HG03558 (cell line): ENCODE results near the gene ASPDH.
A peak's percentile ranks its signal among the peaks of the same experiment; 100 is the strongest.
"Not testable (repeated sequence)": the region's sequence is repeated elsewhere in the genome, so short reads cannot be mapped to it uniquely, and the experiment has no call there.

Experiments used
- ATAC-seq: cut with Tn5 transposase; IDR thresholded peaks from one replicate; pipeline ENCODE4 v1.9.1; 2021; ENCODE audit warnings: moderate number of reproducible peaks; ENCODE audit not compliant: unreplicated experiment; ENCODE audit errors: extremely low read depth

ASPDH gene

DNA sequence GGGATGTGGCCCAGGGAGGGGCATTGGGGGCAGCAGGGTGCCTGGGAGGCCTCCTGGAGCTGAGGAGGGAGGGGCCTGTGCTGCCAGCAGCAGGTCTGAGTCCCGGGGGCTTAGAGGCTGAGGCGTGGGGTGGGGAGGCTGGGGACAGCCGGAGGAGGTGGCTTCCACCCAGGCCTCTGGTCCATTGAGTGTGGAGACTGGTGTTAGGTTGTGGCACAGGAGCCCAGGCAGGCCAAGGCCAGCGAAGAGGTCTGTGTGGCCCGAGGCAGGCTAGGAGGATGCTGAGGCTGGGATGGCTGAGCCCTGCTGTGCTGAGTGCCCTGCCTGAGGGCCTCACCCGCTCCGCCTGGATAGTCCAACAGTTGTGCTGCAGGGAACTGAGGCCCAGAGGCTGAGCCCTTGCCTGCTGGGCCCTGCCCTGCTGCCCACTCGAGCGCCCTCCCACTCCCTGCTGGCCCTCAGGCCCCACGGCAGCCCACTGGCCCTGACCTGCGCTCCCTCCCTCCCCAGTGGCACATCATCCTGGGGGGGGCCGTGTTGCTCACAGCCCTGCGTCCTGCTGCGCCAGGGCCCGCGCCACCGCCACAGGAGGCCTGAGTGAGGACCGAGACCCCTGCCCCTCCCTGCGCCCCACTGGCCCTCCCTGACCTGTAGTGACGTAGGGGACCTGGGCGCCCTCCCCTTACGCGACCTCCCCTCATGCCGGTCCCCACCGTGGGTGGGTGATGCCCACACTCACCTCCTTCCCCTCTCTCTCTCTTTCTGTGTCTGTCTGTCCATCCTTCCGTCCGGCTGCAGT is 32.2 kb downstream of the ASPDH start:
- no peak for ATAC-seq

DNA sequence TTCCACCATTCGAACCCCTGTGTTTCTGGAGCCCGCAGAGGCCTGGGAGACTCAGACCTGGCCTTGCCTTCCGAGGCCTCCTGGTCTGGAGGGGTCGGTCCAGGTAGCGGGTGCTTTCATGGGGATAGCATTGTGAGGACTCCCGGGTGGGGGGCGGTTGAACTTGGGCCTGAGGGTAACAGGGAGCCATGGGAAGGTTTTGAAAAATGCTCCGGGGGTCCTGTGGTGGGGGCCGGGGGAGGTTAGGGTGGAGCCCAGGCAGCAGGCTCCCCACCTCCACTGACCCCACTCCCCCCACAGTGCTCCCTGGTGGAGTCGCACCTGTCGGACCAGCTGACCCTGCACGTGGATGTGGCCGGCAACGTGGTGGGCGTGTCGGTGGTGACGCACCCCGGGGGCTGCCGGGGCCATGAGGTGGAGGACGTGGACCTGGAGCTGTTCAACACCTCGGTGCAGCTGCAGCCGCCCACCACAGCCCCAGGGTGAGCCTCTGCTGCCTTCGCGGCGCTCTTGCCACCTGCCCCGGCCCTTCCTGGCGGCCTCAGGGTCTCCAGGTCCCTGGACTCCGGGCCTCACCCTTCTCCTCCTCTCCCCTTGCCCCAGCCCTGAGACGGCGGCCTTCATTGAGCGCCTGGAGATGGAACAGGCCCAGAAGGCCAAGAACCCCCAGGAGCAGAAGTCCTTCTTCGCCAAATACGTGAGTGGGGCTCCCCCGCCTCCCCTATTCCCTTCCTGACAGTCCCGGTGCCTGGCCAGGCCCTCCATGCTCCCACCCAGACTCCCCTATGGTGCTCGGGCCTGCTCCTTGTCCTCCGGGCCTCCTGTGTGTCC is 33.2 kb downstream of the ASPDH start:
- ATAC-seq: no peak

DNA sequence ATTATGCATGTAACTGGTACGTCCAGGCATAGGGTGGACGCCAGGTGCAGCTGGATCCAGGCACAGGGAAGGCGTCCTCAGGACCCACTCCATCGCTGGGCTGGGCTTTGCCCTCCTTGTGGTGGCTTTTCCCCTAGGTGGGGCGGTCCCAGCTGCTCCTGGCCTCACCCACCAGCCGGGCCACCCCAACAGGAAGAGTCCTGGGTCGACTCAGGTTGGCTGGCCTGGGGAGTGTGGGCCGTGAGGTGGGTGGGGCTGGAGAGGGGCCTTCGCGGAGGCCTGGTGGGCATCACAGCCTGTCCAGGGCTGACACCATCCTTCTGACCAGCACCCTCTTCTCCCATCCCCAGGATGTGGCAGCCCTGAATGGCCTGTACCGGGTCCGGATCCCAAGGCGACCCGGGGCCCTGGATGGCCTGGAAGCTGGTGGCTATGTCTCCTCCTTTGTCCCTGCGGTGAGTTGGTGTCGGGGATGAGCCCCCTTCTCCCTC is 33.9 kb downstream of the ASPDH start:
- ATAC-seq: no peak

DNA sequence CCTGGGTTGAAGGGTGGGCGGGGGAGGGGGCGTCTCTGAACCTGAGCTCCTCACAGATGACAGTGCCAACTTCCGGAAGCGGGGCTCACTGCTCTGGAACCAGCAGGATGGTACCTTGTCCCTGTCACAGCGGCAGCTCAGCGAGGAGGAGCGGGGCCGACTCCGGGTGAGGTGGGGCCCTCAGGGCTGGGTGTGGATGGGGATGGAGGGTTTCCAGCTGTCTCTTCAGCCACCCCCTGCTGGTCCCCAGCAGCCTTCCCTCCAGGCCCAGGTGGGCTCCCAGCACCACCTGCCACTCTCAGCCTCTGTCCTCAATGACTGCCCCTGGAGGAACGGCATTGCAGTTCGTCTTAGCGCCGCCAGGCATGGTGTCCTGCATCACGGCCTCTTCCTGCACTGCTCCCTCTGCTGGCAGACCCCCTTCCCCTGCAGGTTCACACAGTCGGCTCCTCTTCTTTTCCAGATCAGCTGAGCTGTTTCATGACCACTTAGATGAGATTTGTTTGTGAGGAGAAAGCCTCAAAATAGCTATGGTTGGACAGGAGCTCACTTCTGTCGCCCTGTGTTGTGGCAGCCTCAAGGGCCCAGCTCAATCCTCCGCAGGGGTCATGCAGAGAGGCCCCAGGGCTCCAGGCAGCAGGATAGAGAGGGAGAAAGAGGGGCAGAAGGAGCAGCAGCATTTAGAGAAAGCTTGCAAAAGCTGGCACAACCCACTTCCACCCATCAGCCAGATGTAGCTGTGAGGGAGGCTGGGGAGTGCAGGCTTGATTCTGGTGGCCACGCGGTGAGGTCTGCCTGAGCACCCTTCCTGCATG is 34.6 kb downstream of the ASPDH start:
- ATAC-seq: no peak

DNA sequence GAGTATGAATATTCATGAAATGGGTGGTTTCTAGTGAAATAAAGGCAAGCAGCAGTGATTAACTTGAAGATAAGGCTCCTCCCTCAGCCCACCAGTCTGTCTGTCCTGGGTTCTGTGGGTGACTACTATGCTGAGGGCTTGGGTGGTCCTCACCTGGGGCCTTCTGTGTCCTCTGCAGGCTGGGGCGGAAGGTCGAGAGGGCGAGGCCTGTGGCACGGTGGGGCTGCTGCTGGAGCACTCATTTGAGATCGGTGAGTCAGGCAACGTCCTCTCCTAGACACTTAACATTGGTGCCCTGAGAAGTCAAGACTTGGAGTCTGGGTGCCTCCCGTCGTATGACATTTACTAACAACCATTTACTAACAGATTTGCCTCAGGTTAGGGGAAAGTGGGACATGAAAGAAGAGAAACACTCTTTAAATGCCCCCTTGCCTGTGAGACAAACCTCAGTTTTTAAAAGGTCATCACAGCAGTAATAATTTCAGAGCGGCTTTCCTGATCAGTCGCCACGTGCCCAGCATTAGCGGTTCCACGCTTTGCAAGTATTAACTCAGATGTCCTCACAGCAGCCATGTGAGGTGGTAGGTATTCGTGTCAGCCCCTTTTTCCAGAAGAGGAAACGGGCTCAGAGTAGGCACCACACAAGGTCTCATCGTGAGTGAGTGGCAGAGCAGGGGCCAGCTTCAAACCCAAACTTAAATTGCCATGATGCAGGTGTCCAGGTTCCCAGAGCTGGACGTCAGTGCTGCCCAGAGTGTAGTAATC is 35.8 kb downstream of the ASPDH start:
- ATAC-seq: no peak

DNA sequence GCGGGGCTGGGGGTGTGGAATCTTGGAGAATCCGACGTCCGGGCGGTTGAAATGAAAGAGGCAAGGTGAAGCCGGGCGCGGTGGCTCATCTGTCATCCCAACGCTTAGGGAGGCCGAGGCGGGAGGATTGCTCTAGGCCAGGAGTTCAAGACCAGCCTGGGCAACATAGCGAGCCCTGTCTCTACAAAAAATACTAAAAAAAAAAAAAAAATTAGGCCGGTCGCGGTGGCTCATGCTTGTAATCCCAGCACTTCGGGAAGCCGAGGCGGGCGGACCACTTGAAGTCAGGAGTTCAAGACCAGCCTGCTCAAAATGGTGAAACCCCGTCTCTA is 36.8 kb downstream of the ASPDH start:
- ATAC-seq: no peak

DNA sequence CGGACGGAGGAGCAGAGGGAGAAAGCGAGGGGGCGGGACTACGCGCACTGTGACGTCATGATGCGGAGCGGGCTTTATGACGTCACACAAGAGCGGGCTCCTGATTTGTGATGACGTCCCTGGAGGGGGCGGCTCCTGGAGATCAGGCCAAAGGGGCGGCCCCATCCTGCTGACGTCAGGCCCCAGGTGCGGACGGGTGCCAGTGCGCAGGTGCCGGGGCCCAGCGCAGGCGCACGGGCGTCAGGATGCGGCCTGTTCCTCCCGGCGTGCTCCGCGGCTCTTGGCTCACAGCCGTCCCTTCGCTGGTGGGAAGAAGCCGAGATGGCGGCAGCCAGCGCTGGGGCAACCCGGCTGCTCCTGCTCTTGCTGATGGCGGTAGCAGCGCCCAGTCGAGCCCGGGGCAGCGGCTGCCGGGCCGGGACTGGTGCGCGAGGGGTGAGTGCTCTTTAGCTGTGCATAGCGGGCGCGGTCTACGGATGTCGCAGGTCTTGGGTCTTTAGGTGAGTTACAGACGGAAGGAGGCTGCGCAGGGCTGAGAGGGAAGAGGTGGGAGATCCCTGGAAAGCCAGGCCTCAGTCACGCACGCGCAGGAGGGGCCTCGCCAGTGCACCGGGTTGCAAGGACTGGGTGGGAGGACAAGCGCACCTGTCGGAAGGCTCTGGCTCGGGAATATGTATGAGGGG is 37.3 kb downstream of the ASPDH start, which contains the start of the genes EMC10 and GARIN5A:
Gene EMC10, plus strand, starts transcription at position 284 of the 683 bp plus-strand sequence. Its CDS starts 38 bp downstream, at position 322.
Gene GARIN5A, minus strand, starts transcription at position 625 of the 683 bp plus-strand sequence. Its CDS starts 460 bp downstream, at position 165.
- peak; percentile 46 for ATAC-seq

DNA sequence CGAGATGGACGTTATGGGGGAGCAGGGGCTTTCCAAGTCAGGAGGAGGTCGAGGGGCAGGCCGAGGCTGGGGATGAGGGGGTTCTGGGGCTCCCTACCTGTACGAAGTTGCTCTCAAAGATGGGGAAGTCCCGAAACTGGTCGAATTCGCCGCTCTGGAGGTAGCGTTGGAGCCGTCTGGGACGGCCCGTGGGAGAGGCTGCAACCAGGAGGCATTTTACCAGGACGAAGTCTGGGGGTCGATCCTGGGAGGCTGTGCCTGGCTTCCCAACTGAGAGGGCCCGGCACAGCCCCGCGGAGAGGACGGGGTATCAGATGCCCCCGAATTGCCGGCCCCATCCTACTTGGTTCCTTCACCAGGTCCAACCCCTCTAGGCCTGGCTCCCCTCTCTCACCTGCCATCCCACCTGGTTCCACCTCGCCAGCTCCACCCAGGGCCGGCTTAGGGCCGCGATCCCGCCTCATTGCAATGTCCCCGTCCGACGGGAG is 37.9 kb downstream of the ASPDH start:
- ATAC-seq: no peak

DNA sequence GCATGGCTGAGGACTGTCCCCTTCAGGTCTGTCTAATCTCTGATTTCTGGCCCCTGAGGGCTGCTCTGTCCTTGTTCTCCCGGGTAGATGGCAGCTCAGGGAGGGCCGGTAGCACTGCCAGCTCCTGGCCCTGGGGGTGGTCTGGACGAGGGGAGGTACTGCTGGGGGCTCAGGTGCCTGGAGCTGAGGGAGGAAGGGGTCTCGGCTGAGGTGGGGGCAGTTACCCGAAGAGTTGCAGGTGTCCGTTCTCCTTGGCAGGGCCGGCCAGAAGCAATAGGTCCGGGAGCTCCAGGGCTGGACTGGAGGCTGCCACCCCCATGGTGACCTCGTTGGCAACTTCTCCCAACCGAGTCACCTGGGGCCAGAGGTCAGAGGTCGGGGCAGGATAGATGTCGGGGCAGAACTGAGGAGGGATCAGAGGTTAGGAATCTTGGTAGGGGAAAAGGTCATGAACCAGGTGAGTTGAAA is 38.6 kb downstream of the ASPDH start:
- ATAC-seq: no peak

DNA sequence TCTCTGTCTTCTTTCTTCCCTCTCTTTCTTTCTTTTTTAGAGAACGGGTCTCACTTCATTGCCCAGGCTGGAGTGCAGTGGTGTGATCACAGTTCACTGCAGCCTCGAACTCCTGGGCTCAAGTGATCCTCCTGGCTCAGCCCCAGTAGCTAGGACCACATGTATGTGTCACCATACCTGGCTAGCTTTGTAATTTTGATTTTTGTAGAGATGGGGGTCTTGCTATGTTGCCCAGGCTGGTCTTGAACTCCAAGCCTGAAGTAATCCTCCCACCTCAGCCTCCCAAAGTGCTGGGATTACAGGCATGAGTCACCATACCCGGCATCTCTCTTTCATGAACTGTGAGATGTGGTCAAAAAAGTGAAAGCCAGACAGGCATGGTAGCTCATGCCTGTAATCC is 40.4 kb downstream of the ASPDH start:
- ATAC-seq: not testable (repeated sequence)

DNA sequence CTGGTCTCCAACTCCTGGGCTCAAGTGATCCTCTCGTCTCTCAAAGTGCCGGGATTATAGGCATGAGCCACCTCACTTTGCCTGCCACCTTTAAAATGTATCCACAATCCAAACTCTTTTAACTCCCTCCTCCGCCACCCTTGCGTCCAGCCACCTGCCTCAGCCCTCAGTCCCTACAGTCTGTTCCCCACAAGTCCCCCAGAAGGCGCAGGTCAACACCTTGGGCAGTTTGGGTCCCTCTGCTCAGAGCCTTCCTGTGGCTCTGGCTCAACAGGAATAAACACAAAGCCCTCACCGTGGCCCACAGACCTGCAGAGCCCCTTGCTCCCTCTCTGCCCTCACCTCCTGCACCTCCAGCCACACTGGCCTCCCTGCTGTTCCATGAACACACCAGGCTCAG is 44.9 kb downstream of the ASPDH start:
- ATAC-seq: no peak

DNA sequence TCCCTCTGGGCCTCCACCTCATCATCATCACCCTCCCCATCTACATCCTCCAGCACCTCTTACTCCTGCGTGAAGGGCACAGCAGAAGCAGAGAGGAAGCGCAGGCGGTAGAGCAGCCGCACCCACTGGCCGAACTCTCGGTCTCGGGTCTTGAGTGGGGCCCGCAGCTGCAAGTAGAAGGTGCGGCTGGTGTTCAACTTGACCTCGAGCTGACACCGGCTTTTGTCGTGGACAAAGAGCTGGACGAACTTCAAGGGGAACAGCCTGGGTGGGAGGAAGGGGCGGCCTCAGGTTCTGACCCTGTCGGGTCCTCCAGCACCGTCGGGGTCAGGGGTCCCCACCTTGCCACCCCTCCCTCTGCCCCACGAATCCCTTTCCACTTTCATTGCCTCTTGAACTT is 46.1 kb downstream of the ASPDH start:
- ATAC-seq: no peak

DNA sequence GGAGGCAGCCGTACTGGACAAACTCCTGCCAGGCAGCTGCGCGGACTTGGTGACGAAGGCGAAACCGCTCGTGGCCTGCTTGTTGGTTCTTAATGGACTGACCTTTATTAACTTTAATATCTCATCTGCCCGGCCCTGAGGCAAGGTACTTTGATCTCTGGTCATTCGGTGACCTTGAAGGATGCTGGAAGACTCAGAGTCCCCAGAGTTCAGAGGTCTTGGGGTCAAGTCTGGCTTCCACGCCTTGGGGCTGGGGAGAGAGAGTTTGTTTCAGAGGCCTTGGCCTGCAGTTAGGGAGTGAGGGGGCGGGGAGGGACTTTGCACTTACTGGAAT is 47.0 kb downstream of the ASPDH start:
- no peak for ATAC-seq

DNA sequence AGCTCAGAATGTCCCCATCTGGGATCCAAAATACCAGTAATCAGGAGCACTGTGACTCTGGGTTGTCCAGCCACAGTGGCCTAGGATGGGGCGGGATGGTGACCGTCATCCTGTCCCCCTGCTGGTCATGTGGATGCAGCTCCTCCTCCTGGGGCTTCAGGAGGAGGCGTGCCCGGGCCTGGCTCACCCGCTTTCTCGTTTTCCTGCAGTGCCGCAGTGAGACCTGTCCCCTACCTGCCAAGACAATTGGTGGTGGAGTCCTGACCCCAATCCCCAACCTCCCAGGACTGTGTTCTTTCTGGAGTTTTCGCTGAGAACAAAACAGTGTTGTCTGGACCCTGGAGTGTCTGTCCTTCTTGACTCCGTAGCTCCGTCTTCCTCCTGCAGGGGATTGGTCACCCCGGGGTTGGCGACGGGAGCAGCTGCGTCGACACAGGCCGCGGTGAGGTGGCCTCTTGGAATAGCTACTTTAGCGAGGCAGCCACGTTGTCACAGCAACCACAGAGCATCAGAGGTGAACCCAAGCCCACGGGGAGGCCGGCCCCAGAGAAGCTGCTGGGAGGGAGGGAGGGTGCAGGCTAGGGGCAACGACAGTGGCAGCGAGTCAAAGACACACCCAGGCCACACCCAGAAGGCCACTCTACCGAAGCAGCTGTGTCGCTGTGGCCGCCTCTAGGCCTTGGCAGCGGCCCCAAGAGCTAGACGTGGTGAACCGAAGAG is 47.6 kb downstream of the ASPDH start:
- ATAC-seq: no peak

DNA sequence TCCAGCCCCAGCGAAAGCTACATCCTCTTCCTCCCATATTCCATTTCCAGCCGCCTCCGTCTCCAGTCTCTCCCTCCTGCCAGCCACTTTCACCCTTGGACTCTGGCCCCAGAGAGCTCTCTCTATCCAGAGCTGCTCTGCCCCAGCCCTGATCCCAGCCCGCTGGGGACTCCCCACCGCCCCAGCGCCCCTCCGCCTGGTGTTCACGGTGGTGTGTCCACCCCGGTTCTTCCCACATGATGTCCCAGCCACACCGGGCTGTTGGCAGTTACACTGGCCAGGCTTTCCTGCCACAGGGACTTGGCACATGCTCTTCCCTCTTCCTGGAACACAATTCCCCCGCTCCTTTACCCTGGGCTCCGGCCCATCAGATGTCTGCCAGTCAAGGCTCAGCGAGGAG is 48.7 kb downstream of the ASPDH start:
- no peak for ATAC-seq

DNA sequence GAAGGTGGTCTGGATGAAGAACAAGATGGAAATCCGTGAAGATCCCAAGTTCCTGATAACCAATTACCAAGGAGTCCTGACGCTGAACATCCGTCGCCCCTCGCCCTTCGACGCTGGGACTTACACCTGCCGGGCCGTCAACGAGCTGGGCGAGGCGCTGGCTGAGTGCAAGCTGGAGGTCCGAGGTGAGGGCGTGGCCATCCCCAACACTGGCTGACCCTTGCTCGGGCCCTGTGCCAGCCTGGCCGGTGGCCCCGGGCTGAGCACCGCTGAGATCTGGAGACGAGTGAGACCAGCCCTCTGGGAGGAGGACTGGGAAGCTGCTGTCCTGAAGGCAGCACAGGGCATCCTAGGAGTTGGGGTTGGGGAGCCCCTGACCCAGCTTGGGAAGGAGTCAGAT is 49.4 kb downstream of the ASPDH start:
- ATAC-seq: no peak

DNA sequence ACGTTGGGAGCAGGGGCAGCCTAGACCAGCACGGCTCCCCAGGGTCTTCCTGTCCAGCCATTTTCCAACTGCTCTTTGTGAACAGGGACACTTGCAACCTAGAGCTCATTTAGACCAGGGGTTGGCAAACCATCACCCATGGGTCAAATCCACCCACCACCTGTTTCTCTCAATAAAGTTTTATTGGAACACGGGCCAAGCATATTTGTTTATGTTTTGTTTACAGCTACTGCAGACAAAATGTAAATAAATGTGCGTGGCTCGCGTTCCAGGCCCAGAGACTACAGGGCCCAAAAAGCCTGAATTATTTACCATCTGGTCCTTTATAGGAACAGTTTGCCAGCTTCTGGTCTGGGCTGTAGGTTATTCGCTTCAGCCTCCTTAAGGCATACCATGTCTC is 50.7 kb downstream of the ASPDH start:
- ATAC-seq: no peak
